IPS-20b (cell line): ENCODE measurements around the gene TRABD2B.

Source experiments
- H3K27ac ChIP-seq: one replicate; pipeline ENCODE4 v1.5.1; 2013; ENCODE audit warnings: low read length
- H3K27me3 ChIP-seq: 2 replicates; pipeline ENCODE4 v1.6.1; 2013; ENCODE audit warnings: mild to moderate bottlenecking, low read length, inconsistent platforms; ENCODE audit not compliant: insufficient read depth
- H3K36me3 ChIP-seq: 2 replicates; pipeline ENCODE4 v1.6.1; 2013; ENCODE audit warnings: low read depth, mild to moderate bottlenecking, inconsistent platforms, low read length, moderate library complexity; ENCODE audit not compliant: insufficient read depth
- H3K4me1 ChIP-seq: 2 replicates; pipeline ENCODE4 v1.6.1; 2013; ENCODE audit warnings: mild to moderate bottlenecking, control low read depth, inconsistent platforms, low read length, moderate library complexity; ENCODE audit not compliant: insufficient read depth
- H3K4me3 ChIP-seq: 2 replicates; pipeline ENCODE4 v1.5.1; 2013; ENCODE audit warnings: mild to moderate bottlenecking, low read length, inconsistent platforms
- H3K9ac ChIP-seq: 2 replicates; pipeline ENCODE4 v1.6.1; 2013; ENCODE audit warnings: low read depth, mild to moderate bottlenecking, inconsistent platforms, low read length, moderate library complexity
- H3K9me3 ChIP-seq: 2 replicates; pipeline ENCODE4 v1.6.1; 2013; ENCODE audit warnings: mild to moderate bottlenecking, low read depth, low read length, inconsistent platforms; ENCODE audit not compliant: insufficient read depth

TRABD2B gene

GRCh38 chr1:47876587-47876963 lies 120.6 kb downstream of the TRABD2B start:
- H3K9ac ChIP-seq = no peak overlapping the region
- H3K4me3 ChIP-seq = no peak overlapping the region
- H3K36me3 ChIP-seq = no peaks in the 10 kb centered on the region
- no peaks in the 10 kb centered on the region for H3K4me1 ChIP-seq
- no peaks in the 10 kb centered on the region for H3K9me3 ChIP-seq
- no peak overlapping the region for H3K27ac ChIP-seq
- H3K27me3 ChIP-seq = no peaks in the 10 kb centered on the region

DNA sequence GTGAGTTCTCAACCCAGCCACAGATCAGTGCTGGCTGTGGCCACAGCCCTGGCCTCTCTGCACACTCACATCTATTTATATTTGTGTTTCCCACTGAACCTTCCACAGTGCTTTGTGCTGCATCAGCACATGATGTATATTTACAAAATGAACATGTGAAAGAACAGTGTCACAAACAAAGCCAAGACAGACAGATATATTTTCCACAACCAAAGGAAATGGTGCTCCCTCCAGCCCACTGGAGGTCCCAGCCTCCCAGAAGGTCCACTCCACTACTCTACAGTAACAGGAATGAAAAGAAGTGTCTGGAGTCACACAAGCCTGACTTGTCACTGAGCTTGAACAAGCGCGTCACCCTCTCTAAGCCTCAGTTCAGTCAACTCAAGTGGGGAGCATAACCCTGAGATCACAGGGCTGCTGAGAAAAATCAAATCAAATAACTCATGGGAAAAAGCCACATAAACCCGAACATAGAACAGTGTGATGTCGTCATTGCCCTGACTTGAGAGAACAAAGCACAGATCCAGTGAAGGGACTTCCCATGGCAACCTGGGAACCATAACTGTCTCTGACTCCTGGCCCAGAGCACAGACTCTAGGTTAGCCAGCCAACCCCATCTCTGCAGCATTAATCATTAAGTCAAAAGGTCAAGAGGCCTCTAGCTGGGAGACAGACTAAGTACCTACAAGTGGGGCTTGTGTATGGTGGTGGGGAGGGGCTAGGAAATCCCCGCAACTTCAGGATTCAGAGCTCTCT lies 121.2 kb downstream of the TRABD2B start:
- Histone ChIP-seq H3K4me3 (no peak overlapping the region), H3K4me1 (no peaks in the 10 kb centered on the region), H3K9ac (no peak overlapping the region), H3K27me3 (no peaks in the 10 kb centered on the region), H3K9me3 (no peaks in the 10 kb centered on the region), H3K27ac (no peak overlapping the region), H3K36me3 (no peaks in the 10 kb centered on the region)

GRCh38 chr1:47875036-47875435 lies 122.1 kb downstream of the TRABD2B start:
- H3K9ac ChIP-seq = no peak overlapping the region
- H3K4me1 ChIP-seq = no peaks in the 10 kb centered on the region
- H3K4me3 ChIP-seq = no peak overlapping the region
- H3K27me3 ChIP-seq = no peaks in the 10 kb centered on the region
- H3K27ac ChIP-seq = no peak overlapping the region
- no peaks in the 10 kb centered on the region for H3K36me3 ChIP-seq
- no peaks in the 10 kb centered on the region for H3K9me3 ChIP-seq

- no peak overlapping the region for H3K4me3 ChIP-seq
- H3K36me3 ChIP-seq = no peaks in the 10 kb centered on the region
- H3K4me1 ChIP-seq = no peaks in the 10 kb centered on the region
- no peak overlapping the region for H3K27ac ChIP-seq
- H3K9me3 ChIP-seq = peaks cover 3% of the 10 kb centered on the region; the same call in 1 of the 2 replicates
- no peak overlapping the region for H3K9ac ChIP-seq
- H3K27me3 ChIP-seq = no peaks in the 10 kb centered on the region
Observed at GRCh38 chr1:47873337-47873736, 123.8 kb downstream of the TRABD2B start.

DNA sequence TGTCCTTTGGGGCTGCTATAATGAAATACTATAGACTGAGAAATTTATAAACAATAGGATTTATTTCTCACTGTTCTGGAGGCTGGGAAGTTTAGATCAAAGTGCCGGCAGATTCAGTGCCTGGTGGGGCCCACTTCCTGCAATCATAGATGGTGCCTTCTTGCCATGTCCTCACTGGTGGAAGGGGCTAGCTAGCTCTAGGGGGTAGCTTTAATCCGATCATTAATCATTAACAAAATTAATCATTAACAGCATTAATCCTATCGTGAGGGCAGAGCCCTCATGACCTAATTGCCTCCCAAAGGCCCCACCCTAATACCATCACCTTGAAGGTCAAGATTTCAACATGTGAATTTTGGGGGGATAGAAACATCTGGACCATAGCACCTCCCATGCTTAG lies 124.3 kb downstream of the TRABD2B start:
- H3K9ac ChIP-seq = no peak overlapping the region
- H3K36me3 ChIP-seq = no peaks in the 10 kb centered on the region
- no peaks in the 10 kb centered on the region for H3K4me1 ChIP-seq
- no peaks in the 10 kb centered on the region for H3K27me3 ChIP-seq
- no peak overlapping the region for H3K4me3 ChIP-seq
- H3K9me3 ChIP-seq = peaks cover 3% of the 10 kb centered on the region; the same call in 1 of the 2 replicates
- H3K27ac ChIP-seq = no peak overlapping the region

DNA sequence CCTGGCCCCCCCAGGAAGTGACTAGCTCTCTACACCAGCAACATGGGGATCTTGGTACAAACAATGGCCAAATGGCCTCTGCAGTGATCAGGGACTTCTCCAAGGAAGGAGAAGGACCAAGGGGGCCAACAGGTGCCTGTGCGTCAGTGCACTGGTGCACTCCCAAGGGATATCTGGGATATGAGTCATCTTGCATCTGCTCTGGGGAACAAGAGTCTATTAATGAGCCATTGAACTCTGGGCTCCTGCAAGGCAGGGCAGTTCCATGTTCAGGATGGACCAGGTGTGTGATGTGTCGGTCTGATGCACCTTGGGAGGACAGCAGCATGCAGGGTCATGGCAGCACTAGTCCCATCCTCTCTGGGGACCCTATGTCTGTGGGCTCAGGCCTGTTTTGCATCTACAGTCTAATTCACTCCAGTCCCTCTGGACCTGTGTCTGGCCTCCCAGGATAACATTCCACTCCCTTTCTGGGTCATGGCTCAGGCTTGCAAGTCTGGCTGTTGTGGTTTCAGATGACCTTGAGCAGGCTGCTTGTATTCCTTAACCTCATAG lies 125.3 kb downstream of the TRABD2B start:
- H3K36me3 ChIP-seq = no peaks in the 10 kb centered on the region
- H3K27ac ChIP-seq = no peak overlapping the region
- H3K9me3 ChIP-seq = peaks cover 3% of the 10 kb centered on the region; the same call in 1 of the 2 replicates
- H3K4me3 ChIP-seq = no peak overlapping the region
- H3K4me1 ChIP-seq = no peaks in the 10 kb centered on the region
- H3K27me3 ChIP-seq = no peaks in the 10 kb centered on the region
- no peak overlapping the region for H3K9ac ChIP-seq

DNA sequence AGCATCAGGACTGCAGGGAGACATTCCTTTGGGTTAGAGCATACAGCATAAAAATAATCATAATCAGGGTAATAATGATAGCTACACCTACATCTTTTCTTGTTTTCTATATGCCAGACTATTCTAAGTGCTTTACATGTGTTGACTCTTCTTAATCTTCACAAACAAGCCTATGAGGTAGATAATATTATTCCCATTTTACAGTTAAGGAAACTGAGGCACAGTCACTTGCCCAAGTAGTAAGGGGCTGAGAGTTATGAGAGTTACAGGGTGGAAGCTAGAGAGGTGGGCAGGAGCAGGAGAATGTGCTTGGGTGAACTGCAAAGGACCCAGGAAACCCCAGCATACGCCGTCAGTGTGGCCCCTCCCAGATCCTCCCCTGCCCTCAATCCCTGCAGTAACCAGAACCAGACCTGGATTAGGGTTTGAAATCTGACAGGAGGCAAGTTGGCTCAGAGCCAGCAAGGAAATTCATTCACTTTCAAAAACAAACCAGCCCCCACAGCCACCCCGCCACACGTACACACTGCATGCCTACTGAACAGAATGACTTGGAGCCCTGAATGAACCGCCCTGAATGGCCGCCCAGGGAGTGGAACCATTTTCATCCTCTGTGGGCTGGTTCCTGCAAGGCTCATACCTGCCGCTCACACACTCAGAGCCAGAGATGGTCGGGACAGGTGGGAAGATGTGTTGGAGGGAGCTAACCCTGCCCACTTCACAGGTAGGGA lies 126.1 kb downstream of the TRABD2B start:
- Histone ChIP-seq H3K4me3 (no peak overlapping the region), H3K9me3 (peaks cover 3% of the 10 kb centered on the region; the same call in 1 of the 2 replicates), H3K36me3 (no peaks in the 10 kb centered on the region), H3K27ac (no peak overlapping the region), H3K27me3 (no peaks in the 10 kb centered on the region), H3K9ac (no peak overlapping the region), H3K4me1 (no peaks in the 10 kb centered on the region)

- no peak overlapping the region for H3K9ac ChIP-seq
- H3K27ac ChIP-seq = no peak overlapping the region
- H3K9me3 ChIP-seq = peaks cover 3% of the 10 kb centered on the region; the same call in 1 of the 2 replicates
- H3K27me3 ChIP-seq = no peaks in the 10 kb centered on the region
- no peak overlapping the region for H3K4me3 ChIP-seq
- H3K36me3 ChIP-seq = no peaks in the 10 kb centered on the region
- no peaks in the 10 kb centered on the region for H3K4me1 ChIP-seq
Observed at GRCh38 chr1:47870480-47870879, 126.7 kb downstream of the TRABD2B start.

DNA sequence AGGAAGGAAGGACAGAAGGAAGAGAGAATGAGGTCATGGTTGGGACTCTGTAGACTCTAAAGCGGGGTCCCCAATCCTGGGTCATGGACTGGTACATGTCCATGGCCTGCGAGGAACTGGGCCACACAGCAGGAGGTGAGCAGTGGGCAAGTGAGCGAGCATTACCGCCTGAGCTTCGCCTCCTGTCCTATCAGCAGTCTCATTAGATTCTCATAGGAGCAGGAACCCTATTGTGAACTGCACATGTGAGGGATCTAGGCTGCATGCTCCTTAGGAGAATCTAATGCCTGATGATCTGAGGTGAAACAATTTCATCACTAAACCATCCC lies 128.9 kb downstream of the TRABD2B start:
- Histone ChIP-seq H3K27ac (no peak overlapping the region), H3K9ac (no peak overlapping the region), H3K9me3 (peaks cover 3% of the 10 kb centered on the region; the same call in 1 of the 2 replicates), H3K36me3 (no peaks in the 10 kb centered on the region), H3K4me3 (no peak overlapping the region), H3K27me3 (no peaks in the 10 kb centered on the region), H3K4me1 (no peaks in the 10 kb centered on the region)

- Histone ChIP-seq H3K36me3 (no peaks in the 10 kb centered on the region), H3K27me3 (no peaks in the 10 kb centered on the region), H3K27ac (no peak overlapping the region), H3K4me3 (no peak overlapping the region), H3K9ac (no peak overlapping the region), H3K4me1 (no peaks in the 10 kb centered on the region), H3K9me3 (peaks cover 3% of the 10 kb centered on the region; the same call in 1 of the 2 replicates)
Observed at GRCh38 chr1:47867438-47868347, 129.5 kb downstream of the TRABD2B start.
